ENCODE data around the gene HSP90AB1.

- TF ChIP-seq POLR2AphosphoS5 (IDR thresholded peaks at IDR 0.05; ENCODE audit: low read depth, low read length) (no peak), POLR2A (IDR thresholded peaks at IDR 0.05; ENCODE audit: low read depth, low read length) (no peak), TAF1 (IDR thresholded peaks at IDR 0.05; ENCODE audit: borderline replicate concordance, low read depth, low read length) (no peak)
Measured at GRCh38 chr6:44275271-44275748, 28.4 kb downstream of the HSP90AB1 start.
